Duodenal mucosa (tissue), 2 donors: ENCODE results near the gene PARK7.

Source experiments
- H3K27ac ChIP-seq: one replicate; pipeline ENCODE4 v1.7.0; 2013; ENCODE audit warnings: low read depth, low read length
- H3K27me3 ChIP-seq, 2 donors: one replicate each; pipeline ENCODE4 v1.7.0; 2013; ENCODE audit warnings: low read length in 2 of 2, control low read depth in 1 of 2; ENCODE audit not compliant: insufficient read depth in 2 of 2, control insufficient read depth in 1 of 2
- H3K36me3 ChIP-seq, 2 donors: one replicate each; pipeline ENCODE4 v1.7.0; 2013; ENCODE audit warnings: low read length in 2 of 2, control low read depth in 1 of 2; ENCODE audit not compliant: insufficient read depth in 2 of 2, control insufficient read depth in 1 of 2
- H3K4me1 ChIP-seq, 2 donors: one replicate each; pipeline ENCODE4 v1.7.0; 2013; ENCODE audit warnings: low read length in 2 of 2, control low read depth in 1 of 2; ENCODE audit not compliant: insufficient read depth in 2 of 2, control insufficient read depth in 1 of 2
- H3K4me3 ChIP-seq, 2 donors: one replicate each; pipeline ENCODE4 v1.7.0; 2013; ENCODE audit warnings: low read length in 2 of 2, low read depth in 1 of 2
- H3K9ac ChIP-seq, 2 donors: one replicate each; pipeline ENCODE4 v1.7.0; 2013; ENCODE audit warnings: low read length in 2 of 2, low read depth in 1 of 2
- H3K9me3 ChIP-seq, 2 donors: one replicate each; pipeline ENCODE4 v1.7.0; 2013; ENCODE audit warnings: low read length in 2 of 2, control low read depth in 1 of 2; ENCODE audit not compliant: control insufficient read depth in 1 of 2

The PARK7 gene

DNA sequence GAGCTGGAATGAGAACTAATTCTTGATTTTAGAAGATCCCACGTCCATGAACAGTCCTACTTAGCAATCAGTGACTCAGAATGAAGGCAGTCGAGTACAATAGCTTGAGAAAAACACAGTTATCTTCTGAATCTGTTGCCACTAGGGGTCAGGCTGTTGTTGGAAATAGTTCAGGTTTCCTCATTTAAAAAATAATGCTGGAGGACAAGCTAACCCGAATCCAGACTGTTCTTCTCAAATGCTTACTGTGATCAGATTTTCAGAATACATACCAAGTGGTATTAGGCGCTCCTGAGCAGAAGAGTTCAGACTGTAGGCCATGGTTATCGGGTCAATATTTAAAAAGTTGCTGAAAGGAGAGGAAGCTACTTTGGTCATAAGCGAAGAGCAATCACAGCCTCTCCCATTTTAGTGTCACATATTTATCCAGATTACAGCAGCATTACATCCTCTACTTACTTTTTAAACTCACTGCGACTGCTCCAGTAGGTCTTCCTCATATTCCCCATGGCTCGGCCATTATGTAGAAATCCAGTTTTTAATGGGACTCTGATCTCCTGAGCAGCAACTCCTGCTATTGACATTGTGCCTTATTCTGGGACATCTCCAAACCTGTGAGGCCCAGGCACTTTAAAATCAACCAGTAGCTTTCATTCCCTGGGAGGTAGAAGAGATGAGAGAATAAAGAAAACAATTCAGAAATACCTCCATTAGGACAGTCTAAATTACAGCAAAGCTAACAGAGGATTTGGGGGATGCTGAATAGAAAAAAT, 53.7 kb downstream of the PARK7 start:
- H3K36me3 ChIP-seq: peaks cover 26 to 37% of the 10 kb centered on the region in 2 donors
- peaks cover 4 to 35% of the 10 kb centered on the region in 2 donors for H3K4me1 ChIP-seq
- H3K27ac ChIP-seq: no peak overlapping the region
- H3K4me3 ChIP-seq: no peak overlapping the region
- H3K9me3 ChIP-seq: no peaks in the 10 kb centered on the region
- peak overlapping the region in 1 of 2 donors; percentile 2 for H3K9ac ChIP-seq
- H3K27me3 ChIP-seq: no peaks in the 10 kb centered on the region

- H3K27ac ChIP-seq: no peak overlapping the region
- peaks cover 21 to 37% of the 10 kb centered on the region in 2 donors for H3K36me3 ChIP-seq
- peaks cover 5 to 35% of the 10 kb centered on the region in 2 donors for H3K4me1 ChIP-seq
- H3K27me3 ChIP-seq: no peaks in the 10 kb centered on the region
- H3K4me3 ChIP-seq: no peak overlapping the region
- H3K9ac ChIP-seq: no peak overlapping the region
- no peaks in the 10 kb centered on the region for H3K9me3 ChIP-seq
These were observed 54.3 kb downstream of the PARK7 start for GRCh38 chr1:8015809-8016165.

- H3K36me3 ChIP-seq: peaks cover 17 to 31% of the 10 kb centered on the region in 2 donors
- no peak overlapping the region for H3K27ac ChIP-seq
- no peak overlapping the region for H3K4me3 ChIP-seq
- no peak overlapping the region for H3K9ac ChIP-seq
- H3K27me3 ChIP-seq: no peaks in the 10 kb centered on the region
- no peaks in the 10 kb centered on the region for H3K9me3 ChIP-seq
- H3K4me1 ChIP-seq: peaks cover 5 to 35% of the 10 kb centered on the region in 2 donors
These were observed 54.8 kb downstream of the PARK7 start for GRCh38 chr1:8016210-8016894.

GRCh38 chr1:8016895-8017241, 55.4 kb downstream of the PARK7 start:
- H3K4me3 ChIP-seq: no peak overlapping the region
- H3K27me3 ChIP-seq: no peaks in the 10 kb centered on the region
- no peaks in the 10 kb centered on the region for H3K9me3 ChIP-seq
- no peak overlapping the region for H3K9ac ChIP-seq
- peaks cover 17 to 27% of the 10 kb centered on the region in 2 donors for H3K36me3 ChIP-seq
- peaks cover 5 to 39% of the 10 kb centered on the region in 2 donors for H3K4me1 ChIP-seq
- no peak overlapping the region for H3K27ac ChIP-seq

DNA sequence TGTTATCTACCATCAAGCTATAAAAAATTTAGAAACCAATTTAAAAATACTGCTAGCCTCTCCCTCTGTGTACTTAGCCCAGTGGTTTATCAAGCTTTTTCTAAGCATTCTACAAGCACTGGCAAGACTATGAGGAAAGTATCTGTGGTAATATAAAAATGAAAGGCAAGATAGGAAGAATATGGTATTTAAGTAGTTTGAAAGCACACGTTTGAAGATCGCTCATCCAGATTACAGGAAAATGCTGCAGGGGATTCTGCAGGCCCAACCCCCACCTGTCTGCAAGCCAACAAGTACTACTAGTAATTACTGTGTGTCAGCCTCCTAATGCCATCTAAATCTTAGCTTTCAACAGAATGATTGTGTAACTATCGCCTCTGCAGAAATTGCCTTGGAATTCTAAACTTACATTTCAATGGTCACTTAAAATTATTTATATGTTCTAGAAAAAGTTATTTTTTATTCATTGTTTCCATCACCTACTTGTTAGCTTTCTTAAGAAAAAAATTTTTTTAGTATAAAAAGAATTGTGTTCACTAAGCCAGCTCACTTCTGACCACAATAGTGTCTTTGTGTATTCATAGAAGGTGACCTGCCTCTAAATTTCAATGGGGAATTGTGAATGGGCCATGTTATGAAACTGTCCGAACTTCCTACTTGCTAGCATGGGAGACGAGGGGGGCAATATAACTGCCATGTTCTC, 56.1 kb downstream of the PARK7 start:
- Histone ChIP-seq H3K27me3 (no peaks in the 10 kb centered on the region), H3K4me3 (no peak overlapping the region), H3K27ac (no peak overlapping the region), H3K4me1 (peaks cover 5 to 44% of the 10 kb centered on the region in 2 donors), H3K36me3 (peaks cover 17 to 19% of the 10 kb centered on the region in 2 donors), H3K9ac (no peak overlapping the region), H3K9me3 (no peaks in the 10 kb centered on the region)

GRCh38 chr1:8018492-8019228, 57.1 kb downstream of the PARK7 start:
- Histone ChIP-seq H3K4me3 (no peak overlapping the region), H3K9me3 (no peaks in the 10 kb centered on the region), H3K4me1 (peaks cover 5 to 48% of the 10 kb centered on the region in 2 donors), H3K36me3 (peaks cover 9 to 11% of the 10 kb centered on the region in 2 donors), H3K27ac (no peak overlapping the region), H3K9ac (no peak overlapping the region), H3K27me3 (no peaks in the 10 kb centered on the region)

GRCh38 chr1:8019229-8019620, 57.7 kb downstream of the PARK7 start:
- H3K36me3 ChIP-seq: peaks cover 3 to 6% of the 10 kb centered on the region in 2 donors
- H3K27me3 ChIP-seq: no peaks in the 10 kb centered on the region
- no peak overlapping the region for H3K27ac ChIP-seq
- H3K4me3 ChIP-seq: no peak overlapping the region
- H3K9me3 ChIP-seq: no peaks in the 10 kb centered on the region
- peaks cover 5 to 48% of the 10 kb centered on the region in 2 donors for H3K4me1 ChIP-seq
- H3K9ac ChIP-seq: no peak overlapping the region

DNA sequence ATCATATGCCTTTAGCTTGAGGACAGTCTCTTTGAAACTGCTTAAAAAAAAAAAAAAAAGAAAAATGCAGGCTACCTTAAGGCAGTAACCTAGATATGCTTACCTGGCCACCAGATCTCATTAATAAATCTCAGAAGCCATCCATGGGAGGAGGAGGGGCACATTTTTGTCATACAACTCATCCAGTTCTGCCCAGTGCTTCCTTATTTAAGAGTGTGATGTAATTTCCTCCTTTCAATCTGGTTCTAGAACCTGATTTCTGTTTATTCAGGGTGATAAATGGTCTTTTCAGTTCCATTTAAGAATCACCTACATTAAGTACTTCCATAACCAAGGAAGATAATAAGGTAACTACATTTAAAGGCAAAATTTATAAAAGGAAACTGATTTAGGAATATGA, 58.5 kb downstream of the PARK7 start:
- H3K9me3 ChIP-seq: no peaks in the 10 kb centered on the region
- H3K27me3 ChIP-seq: no peaks in the 10 kb centered on the region
- H3K9ac ChIP-seq: no peak overlapping the region
- no peaks in the 10 kb centered on the region for H3K36me3 ChIP-seq
- H3K4me3 ChIP-seq: no peak overlapping the region
- peaks cover 13 to 46% of the 10 kb centered on the region in 2 donors for H3K4me1 ChIP-seq
- H3K27ac ChIP-seq: no peak overlapping the region

DNA sequence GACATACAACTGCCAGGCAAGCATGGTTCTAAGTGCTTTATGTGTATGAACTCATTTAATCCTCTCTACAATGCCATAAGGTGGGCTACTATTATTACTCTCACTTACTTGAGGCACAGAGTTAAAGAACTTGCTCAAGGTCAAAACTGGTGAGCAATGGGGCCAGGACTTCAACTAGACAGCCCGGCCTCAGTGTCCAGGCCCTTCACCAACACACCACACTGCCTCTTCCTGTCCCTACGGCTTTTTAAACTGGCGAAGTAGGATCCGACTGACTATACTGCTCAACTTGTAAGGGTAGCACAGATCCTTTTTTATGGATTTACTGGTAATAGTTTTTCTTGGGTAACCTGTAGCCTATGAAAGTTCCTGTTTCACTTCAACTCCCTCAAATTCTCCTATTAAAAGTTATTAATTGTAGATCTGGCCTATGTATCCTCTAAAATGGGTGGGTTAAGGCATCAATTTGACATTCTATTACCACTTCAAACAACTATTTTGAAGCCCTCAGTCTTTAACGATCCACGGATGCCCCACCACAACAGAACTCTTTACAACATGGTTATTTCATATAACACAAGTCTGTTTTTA, 60.3 kb downstream of the PARK7 start:
- Histone ChIP-seq H3K36me3 (no peaks in the 10 kb centered on the region), H3K27ac (no peak overlapping the region), H3K4me3 (no peak overlapping the region), H3K9ac (no peak overlapping the region), H3K4me1 (peaks cover 18 to 35% of the 10 kb centered on the region in 2 donors), H3K27me3 (peaks cover 0 to 3% of the 10 kb centered on the region in 2 donors), H3K9me3 (no peaks in the 10 kb centered on the region)
